GM23248 (cell line): ENCODE results near the gene HOXC12. TPM values are rescaled to one million over a fixed set of nuclear protein-coding genes. Genes with fewer than 3 reads are reported as not detected.
A peak's percentile ranks its signal among the peaks of the same experiment; 100 is the strongest.

Experiments used
- DNase-seq: peaks from one replicate; pipeline ENCODE4 v3.0.0-alpha.2; 2015
- H2AFZ ChIP-seq: fragments of 200-600 bp; sonication (generic); 2 replicates; pipeline ENCODE4 v1.6.1; 2016; ENCODE audit warnings: antibody characterized with exemption
- H3F3A ChIP-seq: fragments of 200-600 bp; sonication (generic); 2 replicates; pipeline ENCODE4 v1.6.1; 2016; ENCODE audit warnings: mild to moderate bottlenecking, antibody characterized with exemption, mixed run types; ENCODE audit not compliant: insufficient read depth
- H3K27ac ChIP-seq: fragments of 200-600 bp; sonication (generic); 2 replicates; pipeline ENCODE4 v1.5.1; 2016; ENCODE audit warnings: mild to moderate bottlenecking
- H3K27me3 ChIP-seq: fragments of 200-600 bp; sonication (generic); replicated peaks from 2 replicates; pipeline ENCODE4 v1.6.1; 2016; ENCODE audit warnings: mild to moderate bottlenecking; ENCODE audit not compliant: insufficient read depth
- H3K36me3 ChIP-seq: fragments of 200-600 bp; sonication (generic); 2 replicates; pipeline ENCODE4 v1.6.1; 2016; ENCODE audit warnings: low read depth, mild to moderate bottlenecking
- H3K4me1 ChIP-seq: fragments of 200-600 bp; sonication (generic); 2 replicates; pipeline ENCODE4 v1.6.1; 2016; ENCODE audit warnings: mild to moderate bottlenecking; ENCODE audit not compliant: insufficient read depth
- H3K4me2 ChIP-seq: fragments of 200-600 bp; sonication (generic); one replicate; pipeline ENCODE4 v1.6.1; 2016; ENCODE audit warnings: mild to moderate bottlenecking; ENCODE audit not compliant: unreplicated experiment
- H3K4me3 ChIP-seq: fragments of 200-600 bp; sonication (generic); 2 replicates; pipeline ENCODE4 v1.5.1; 2016; ENCODE audit warnings: mild to moderate bottlenecking
- H3K79me2 ChIP-seq: fragments of 200-600 bp; sonication (generic); 2 replicates; pipeline ENCODE4 v1.6.1; 2016; ENCODE audit warnings: mild to moderate bottlenecking; ENCODE audit not compliant: insufficient read depth
- H3K9ac ChIP-seq: fragments of 200-600 bp; sonication (generic); 2 replicates; pipeline ENCODE4 v1.6.1; 2016; ENCODE audit warnings: mild to moderate bottlenecking
- H3K9me2 ChIP-seq: fragments of 200-600 bp; sonication (generic); 2 replicates; pipeline ENCODE4 v1.6.1; 2016; ENCODE audit warnings: mixed run types, mild to moderate bottlenecking, moderate library complexity; ENCODE audit not compliant: insufficient read depth
- H3K9me3 ChIP-seq: fragments of 200-600 bp; sonication (generic); one replicate; pipeline ENCODE4 v1.6.1; 2017; ENCODE audit warnings: low read depth
- H4K20me1 ChIP-seq: fragments of 200-600 bp; sonication (generic); 2 replicates; pipeline ENCODE4 v1.6.0; 2016; ENCODE audit not compliant: insufficient read depth
- EZH2 ChIP-seq: fragments of 200-600 bp; sonication (generic); IDR thresholded peaks from 2 replicates; pipeline ENCODE4 v1.6.1; 2018; ENCODE audit warnings: antibody characterized with exemption, mild to moderate bottlenecking; ENCODE audit not compliant: insufficient read depth, poor library complexity, severe bottlenecking
- EZH2phosphoT487 ChIP-seq: fragments of 200-600 bp; sonication (generic); IDR thresholded peaks from 2 replicates; pipeline ENCODE4 v1.6.1; 2018; ENCODE audit warnings: antibody characterized with exemption, moderate library complexity, mild to moderate bottlenecking, low read depth; ENCODE audit not compliant: insufficient read depth
- WGBS, 2 experiments: methylation state at CpG; one replicate each; pipeline ENCODE4 v1.1.6; 2015 to 2017; ENCODE audit warnings: low lambda C conversion rate in 2 of 2, low coverage in 1 of 2; ENCODE audit errors: missing lambda C conversion rate in 2 of 2; 5-methylcytosine and 5-hydroxymethylcytosine counted together
- in situ Hi-C: fragments of 300-500 bp; cut with MboI; formaldehyde crosslinking; loops from 2 replicates; pipeline ENCODE4 v1.15.0; 2020
- polyA plus RNA-seq: library from polyadenylated mRNA; unstranded; fragments of >200 nt; fragmentation: Nextera tagmentation; extraction: Ambion mirVana; gene quantifications from 2 replicates; pipeline ENCODE4 v1.2.1, GENCODE V29; 2016
- total RNA-seq: library from RNA; depleted of rRNA; stranded (reverse); fragments of >200 nt; shearing (Covaris generic); gene quantifications from 2 replicates; pipeline ENCODE4 v1.2.3, GENCODE V29; 2014

HOXC12 gene
- total and polyA plus RNA-seq, 2 experiments from 2014 or later = not detected

GRCh38 chr12:53970451-53970850 lies 15.7 kb downstream of the HOXC12 start:
- no peak for TF ChIP-seq EZH2phosphoT487
- TF ChIP-seq EZH2 = peak; percentile 47
- peaks cover 99% of the 10 kb centered on the region for H3K27me3 ChIP-seq
- H3K9me2 ChIP-seq = no peaks in the 10 kb centered on the region
- H3K9me3 ChIP-seq = no peaks in the 10 kb centered on the region
- no peak overlapping the region for H3K9ac ChIP-seq
- H3K4me2 ChIP-seq = no peak overlapping the region
- no peak overlapping the region for H3K4me3 ChIP-seq
- H3K36me3 ChIP-seq = no peaks in the 10 kb centered on the region
- in situ Hi-C loops = no loop called here
- no peak overlapping the region for H3K27ac ChIP-seq
- no peaks in the 10 kb centered on the region for H3K79me2 ChIP-seq
- H3K4me1 ChIP-seq = no peaks in the 10 kb centered on the region
- no peaks in the 10 kb centered on the region for H4K20me1 ChIP-seq
- H2AFZ ChIP-seq = no peak overlapping the region
- 47 to 51% methylated on average over 4 of the region's 4 CpGs for WGBS, 2 experiments
- no peaks in the 10 kb centered on the region for H3F3A ChIP-seq
- DNase-seq = no peak

- no peak overlapping the region for H3K9ac ChIP-seq
- no peak overlapping the region for H3K4me3 ChIP-seq
- no peaks in the 10 kb centered on the region for H3K9me2 ChIP-seq
- TF ChIP-seq EZH2 (no peak), EZH2phosphoT487 (no peak)
- 67 to 68% methylated on average over 3 of the region's 3 CpGs for WGBS, 2 experiments
- no peak overlapping the region for H3K27ac ChIP-seq
- H3K4me1 ChIP-seq = no peaks in the 10 kb centered on the region
- H3K27me3 ChIP-seq = peaks cover 99% of the 10 kb centered on the region
- DNase-seq = no peak
- no peaks in the 10 kb centered on the region for H3F3A ChIP-seq
- H2AFZ ChIP-seq = no peak overlapping the region
- no peaks in the 10 kb centered on the region for H3K36me3 ChIP-seq
- no peaks in the 10 kb centered on the region for H4K20me1 ChIP-seq
- in situ Hi-C loops = no loop called here
- H3K4me2 ChIP-seq = no peak overlapping the region
- H3K9me3 ChIP-seq = no peaks in the 10 kb centered on the region
- no peaks in the 10 kb centered on the region for H3K79me2 ChIP-seq
Observed at GRCh38 chr12:53971129-53971528, 16.4 kb downstream of the HOXC12 start.

DNA sequence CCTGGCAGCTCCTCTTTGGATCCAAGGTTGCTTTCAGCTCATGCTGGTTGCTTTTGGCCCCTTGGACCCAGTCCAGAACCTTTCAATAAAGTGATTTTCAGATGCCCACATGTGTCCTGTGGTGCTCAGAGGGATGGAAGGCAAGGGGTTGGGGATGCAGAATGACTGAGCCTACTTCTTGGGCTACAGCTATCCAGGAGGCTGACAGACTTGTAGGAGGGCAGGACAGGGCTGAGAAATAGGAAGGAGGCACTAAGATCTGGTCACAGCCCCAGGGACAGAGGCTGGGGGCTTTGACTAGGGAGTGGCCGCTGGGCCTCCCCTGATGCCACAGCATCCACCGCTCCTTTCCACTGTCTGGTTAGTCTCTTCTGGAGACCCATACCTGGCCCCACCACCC lies 17.0 kb downstream of the HOXC12 start:
- in situ Hi-C loops = no loop called here
- no peaks in the 10 kb centered on the region for H3F3A ChIP-seq
- TF ChIP-seq EZH2phosphoT487 = no peak
- TF ChIP-seq EZH2 = no peak
- H3K27ac ChIP-seq = no peak overlapping the region
- no peaks in the 10 kb centered on the region for H3K9me3 ChIP-seq
- no peaks in the 10 kb centered on the region for H3K36me3 ChIP-seq
- WGBS, 2 experiments = 46 to 55% methylated on average over 2 of the region's 2 CpGs
- no peaks in the 10 kb centered on the region for H3K9me2 ChIP-seq
- no peak overlapping the region for H3K4me3 ChIP-seq
- no peak for DNase-seq
- H3K79me2 ChIP-seq = no peaks in the 10 kb centered on the region
- no peaks in the 10 kb centered on the region for H4K20me1 ChIP-seq
- H2AFZ ChIP-seq = no peak overlapping the region
- no peaks in the 10 kb centered on the region for H3K4me1 ChIP-seq
- H3K27me3 ChIP-seq = peaks cover 99% of the 10 kb centered on the region
- no peak overlapping the region for H3K4me2 ChIP-seq
- H3K9ac ChIP-seq = no peak overlapping the region

GRCh38 chr12:53972152-53972702 lies 17.5 kb downstream of the HOXC12 start:
- peaks cover 99% of the 10 kb centered on the region for H3K27me3 ChIP-seq
- in situ Hi-C loops = no loop called here
- no peak for TF ChIP-seq EZH2
- no peak; the same call in 1 of the 2 replicates for TF ChIP-seq EZH2phosphoT487
- no peaks in the 10 kb centered on the region for H3F3A ChIP-seq
- WGBS, 2 experiments = 27 to 31% methylated on average over 9 of the region's 9 CpGs
- no peak overlapping the region for H2AFZ ChIP-seq
- no peak overlapping the region for H3K4me2 ChIP-seq
- H3K4me3 ChIP-seq = no peak overlapping the region
- no peak overlapping the region for H3K9ac ChIP-seq
- no peaks in the 10 kb centered on the region for H3K9me2 ChIP-seq
- H3K4me1 ChIP-seq = no peaks in the 10 kb centered on the region
- no peaks in the 10 kb centered on the region for H3K36me3 ChIP-seq
- H3K9me3 ChIP-seq = no peaks in the 10 kb centered on the region
- DNase-seq = peak; percentile 70
- no peaks in the 10 kb centered on the region for H3K79me2 ChIP-seq
- H3K27ac ChIP-seq = no peak overlapping the region
- H4K20me1 ChIP-seq = no peaks in the 10 kb centered on the region

DNA sequence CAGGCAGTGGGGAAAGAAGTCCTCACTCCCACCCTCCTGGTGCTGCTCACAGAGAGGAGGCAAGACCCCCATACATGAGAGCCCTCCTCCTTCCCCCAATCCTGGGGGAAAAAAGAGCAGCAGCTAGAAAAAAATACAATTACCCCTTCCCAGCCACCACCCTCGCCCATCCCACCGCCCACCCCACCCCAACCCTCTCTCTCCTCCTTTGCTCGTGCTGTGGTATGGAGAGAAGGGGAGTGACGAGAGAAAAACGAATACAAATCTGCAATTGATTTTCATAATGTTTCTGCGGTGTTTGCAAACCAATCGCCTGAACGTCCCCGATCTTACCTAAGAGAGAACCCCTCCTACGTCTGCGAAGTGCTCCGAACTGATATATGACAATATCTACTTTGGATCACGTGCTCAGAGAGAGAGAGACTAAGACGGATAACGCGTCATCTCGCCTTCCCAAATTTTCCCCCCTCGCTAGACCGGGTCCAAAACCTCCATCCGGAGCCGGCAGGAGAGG lies 18.1 kb downstream of the HOXC12 start, which contains the start of gene HOXC11:
Gene HOXC11, plus strand, starts transcription at position 405 of the 514 bp plus-strand sequence. CDS start 116 bp downstream, outside the sequence.
- no peaks in the 10 kb centered on the region for H3K36me3 ChIP-seq
- peaks cover 99% of the 10 kb centered on the region for H3K27me3 ChIP-seq
- no peaks in the 10 kb centered on the region for H4K20me1 ChIP-seq
- in situ Hi-C loops = no loop called here
- no peak within 1 kb of the TSS for H3K9ac ChIP-seq
- H3K9me3 ChIP-seq = no peaks in the 10 kb centered on the region
- no peak for DNase-seq
- 10 to 14% methylated on average over 16 to 21 of the region's 21 CpGs for WGBS, 2 experiments
- peak within 1 kb of the TSS; percentile 11; the same call in 1 of the 2 replicates for H3K4me3 ChIP-seq
- no peaks in the 10 kb centered on the region for H3F3A ChIP-seq
- H3K4me2 ChIP-seq = no peak within 1 kb of the TSS
- no peaks in the 10 kb centered on the region for H3K9me2 ChIP-seq
- no peaks in the 10 kb centered on the region for H3K4me1 ChIP-seq
- no peak within 1 kb of the TSS for H3K27ac ChIP-seq
- peak within 1 kb of the TSS; percentile 15; the same call in 1 of the 2 replicates for H2AFZ ChIP-seq
- no peaks in the 10 kb centered on the region for H3K79me2 ChIP-seq
- TF ChIP-seq EZH2phosphoT487 = peak; percentile 43; the same call in 1 of the 2 replicates
- TF ChIP-seq EZH2 = peak; percentile 100
